OCI-LY3 (cell line): Measurements from ENCODE around the gene KCTD16.

Experiments
- H2AFZ ChIP-seq: fragments of 200-600, 300-600 bp; shearing (Covaris generic); 2 replicates; pipeline ENCODE4 v1.6.0; 2014; ENCODE audit warnings: antibody characterized with exemption, low read depth, low read length
- H3K27ac ChIP-seq: fragments of 200-600, 300-600 bp; sonication (generic); 2 replicates; pipeline ENCODE4 v1.5.1; 2014; ENCODE audit warnings: mild to moderate bottlenecking, low read length, moderate library complexity, mixed read lengths
- H3K27me3 ChIP-seq: fragments of 200-600, 300-600 bp; sonication (generic); 2 replicates; pipeline ENCODE4 v1.6.1; 2014; ENCODE audit warnings: low read depth, low read length, mixed read lengths
- H3K36me3 ChIP-seq: fragments of 200-600, 300-600 bp; sonication (generic); replicated peaks from 2 replicates; pipeline ENCODE3; 2014; ENCODE audit warnings: low read depth, low read length, mixed read lengths
- H3K4me1 ChIP-seq: fragments of 300-600, 200-600 bp; sonication (generic); 2 replicates; pipeline ENCODE4 v1.6.1; 2014; ENCODE audit warnings: low read length, mixed read lengths
- H3K4me2 ChIP-seq: fragments of 200-600, 300-600 bp; sonication (generic); 2 replicates; pipeline ENCODE4 v1.6.1; 2014; ENCODE audit warnings: low read length, mixed read lengths
- H3K4me3 ChIP-seq: fragments of 300-600, 200-600 bp; sonication (generic); 2 replicates; pipeline ENCODE4 v1.5.1; 2014; ENCODE audit warnings: antibody characterized with exemption, mild to moderate bottlenecking, low read length, moderate library complexity
- H3K79me2 ChIP-seq: fragments of 300-600, 200-600 bp; shearing (Covaris generic); 2 replicates; pipeline ENCODE4 v1.6.1; 2014; ENCODE audit warnings: mild to moderate bottlenecking, low read length, mixed read lengths
- H3K9ac ChIP-seq: fragments of 300-600, 200-600 bp; shearing (Covaris generic); 2 replicates; pipeline ENCODE4 v1.6.0; 2014; ENCODE audit warnings: mild to moderate bottlenecking, low read length, moderate library complexity
- H3K9me3 ChIP-seq: fragments of 200-600, 300-600 bp; shearing (Covaris generic); 2 replicates; pipeline ENCODE4 v1.6.1; 2014; ENCODE audit warnings: low read length, mixed read lengths; ENCODE audit not compliant: insufficient read depth
- H4K20me1 ChIP-seq: fragments of 200-600, 300-600 bp; sonication (generic); 2 replicates; pipeline ENCODE4 v1.6.1; 2016; ENCODE audit warnings: low read length, mixed read lengths; ENCODE audit not compliant: insufficient read depth
- CTCF ChIP-seq: fragments of 200-600, 300-600 bp; sonication (generic); IDR thresholded peaks from 2 replicates; pipeline ENCODE4 v1.5.1; 2014; ENCODE audit warnings: antibody characterized with exemption, low read length, low read depth
- EZH2phosphoT487 ChIP-seq: fragments of 200-600 bp; shearing (Covaris generic); IDR thresholded peaks from 2 replicates; pipeline ENCODE4 v1.6.1; 2018; ENCODE audit warnings: antibody characterized with exemption, mixed run types, low read depth

The KCTD16 gene

GRCh38 chr5:144369006-144369405 is 198.3 kb downstream of the KCTD16 start:
- Histone ChIP-seq H3K36me3 (no peaks in the 10 kb centered on the region), H3K9ac (no peak overlapping the region), H3K4me3 (no peak overlapping the region), H3K4me2 (no peak overlapping the region), H3K4me1 (no peaks in the 10 kb centered on the region), H2AFZ (no peak overlapping the region), H3K9me3 (no peaks in the 10 kb centered on the region), H3K79me2 (no peaks in the 10 kb centered on the region), H4K20me1 (no peaks in the 10 kb centered on the region), H3K27ac (no peak overlapping the region), H3K27me3 (no peaks in the 10 kb centered on the region)
- TF ChIP-seq CTCF (no peak), EZH2phosphoT487 (no peak)

GRCh38 chr5:144370273-144370672 is 199.6 kb downstream of the KCTD16 start:
- no peaks in the 10 kb centered on the region for H3K36me3 ChIP-seq
- H3K27me3 ChIP-seq, result no peaks in the 10 kb centered on the region
- no peaks in the 10 kb centered on the region for H3K4me1 ChIP-seq
- no peak overlapping the region for H3K4me2 ChIP-seq
- no peak overlapping the region for H2AFZ ChIP-seq
- no peak overlapping the region for H3K27ac ChIP-seq
- TF ChIP-seq EZH2phosphoT487 (no peak), CTCF (no peak)
- no peak overlapping the region for H3K9ac ChIP-seq
- H3K9me3 ChIP-seq, result no peaks in the 10 kb centered on the region
- H4K20me1 ChIP-seq, result no peaks in the 10 kb centered on the region
- H3K4me3 ChIP-seq, result no peak overlapping the region
- no peaks in the 10 kb centered on the region for H3K79me2 ChIP-seq

- H3K4me1 ChIP-seq, result no peaks in the 10 kb centered on the region
- H3K4me3 ChIP-seq, result no peak overlapping the region
- TF ChIP-seq EZH2phosphoT487, result no peak
- TF ChIP-seq CTCF, result no peak
- no peaks in the 10 kb centered on the region for H3K79me2 ChIP-seq
- no peak overlapping the region for H3K9ac ChIP-seq
- no peaks in the 10 kb centered on the region for H4K20me1 ChIP-seq
- H3K4me2 ChIP-seq, result no peak overlapping the region
- no peaks in the 10 kb centered on the region for H3K27me3 ChIP-seq
- H3K9me3 ChIP-seq, result no peaks in the 10 kb centered on the region
- no peak overlapping the region for H3K27ac ChIP-seq
- no peak overlapping the region for H2AFZ ChIP-seq
- H3K36me3 ChIP-seq, result no peaks in the 10 kb centered on the region
Measured at GRCh38 chr5:144374637-144375036, 204.0 kb downstream of the KCTD16 start.

- H3K27ac ChIP-seq, result no peak overlapping the region
- H3K4me1 ChIP-seq, result no peaks in the 10 kb centered on the region
- H3K9ac ChIP-seq, result no peak overlapping the region
- no peaks in the 10 kb centered on the region for H3K79me2 ChIP-seq
- no peaks in the 10 kb centered on the region for H3K36me3 ChIP-seq
- H3K4me3 ChIP-seq, result no peak overlapping the region
- H3K4me2 ChIP-seq, result no peak overlapping the region
- no peak overlapping the region for H2AFZ ChIP-seq
- H3K9me3 ChIP-seq, result no peaks in the 10 kb centered on the region
- TF ChIP-seq EZH2phosphoT487 (no peak), CTCF (no peak)
- no peaks in the 10 kb centered on the region for H3K27me3 ChIP-seq
- no peaks in the 10 kb centered on the region for H4K20me1 ChIP-seq
Measured at GRCh38 chr5:144377207-144377606, 206.5 kb downstream of the KCTD16 start.
